Endothelial cell of umbilical vein (primary cell): Measurements from ENCODE around the gene NKD1. TPM values are rescaled to one million over a fixed set of nuclear protein-coding genes. Genes with fewer than 3 reads are reported as not detected.

ENCODE experiments used
- BruUV-seq: library from RNA; stranded (reverse); fragments of 400-500 nt; replicated peaks from 2 replicates; lab custom pipeline; 2021; lab: Mats Ljungman, UMichigan
- CTCF ChIA-PET: fragments of 300-600, 350-600 bp; sonication (Branson Sonifier 250); formaldehyde crosslinking; loops from one replicate; lab custom pipeline; 2021; ENCODE audit warnings: antibody characterized with exemption, inconsistent platforms; lab: Charles Lee
- POLR2A ChIA-PET: fragments of 300-600, 350-600 bp; sonication (Branson Sonifier 250); formaldehyde crosslinking; loops from one replicate; lab custom pipeline; 2021; ENCODE audit warnings: antibody characterized with exemption, inconsistent platforms; lab: Charles Lee
- DNase-seq: peaks from one replicate; pipeline ENCODE4 v3.0.0-alpha.2; 2011; ENCODE audit warnings: low read depth, low spot score
- FAIRE-seq: peaks from 2 replicates; lab custom pipeline; 2011; peaks lifted over from hg19 to GRCh38; lab: Jason Lieb, UNC
- H2AFZ ChIP-seq: 2 replicates; pipeline ENCODE4 v1.6.0; 2012; ENCODE audit warnings: low read depth, low read length, control low read depth, inconsistent platforms
- H3K27ac ChIP-seq: 2 replicates; pipeline ENCODE4 v1.5.1; 2011; ENCODE audit warnings: low read depth, mild to moderate bottlenecking, control low read depth, low read length, moderate library complexity; ENCODE audit not compliant: insufficient read depth
- H3K27me3 ChIP-seq, 2 experiments: 2 replicates each; pipeline versions ENCODE4 v1.6.0 to v1.6.1; 2011; ENCODE audit warnings: low read length in 2 of 2, mixed read lengths in 1 of 2; ENCODE audit not compliant: control insufficient read depth in 2 of 2, insufficient read depth in 2 of 2
- H3K36me3 ChIP-seq, 2 experiments: 2 replicates in 1 of 2; 3 replicates in 1 of 2; pipeline ENCODE4 v1.5.1; 2011; ENCODE audit warnings: low read length in 2 of 2, mild to moderate bottlenecking in 1 of 2, moderate library complexity in 1 of 2; ENCODE audit not compliant: control insufficient read depth in 2 of 2, insufficient read depth in 2 of 2; ENCODE audit errors: extremely low read depth in 1 of 2
- H3K4me1 ChIP-seq: 3 replicates; pipeline ENCODE4 v1.5.1; 2011; ENCODE audit warnings: mild to moderate bottlenecking, low read length; ENCODE audit not compliant: control insufficient read depth, insufficient read depth; ENCODE audit errors: extremely low read depth
- H3K4me2 ChIP-seq: 2 replicates; pipeline ENCODE4 v1.6.1; 2011; ENCODE audit warnings: low read length, control low read depth, mixed read lengths; ENCODE audit not compliant: insufficient read depth
- H3K4me3 ChIP-seq, 3 experiments: fragments of 200-600 bp in 1 of 3; sonication (generic), shearing (Covaris generic) in 1 of 3; replicated peaks in 1 of 3; 2 replicates each; pipeline ENCODE4 v1.5.1; 2011 to 2016; ENCODE audit warnings: control low read depth in 3 of 3, low read length in 3 of 3, mild to moderate bottlenecking in 2 of 3, inconsistent platforms in 1 of 3, low read depth in 1 of 3, moderate library complexity in 1 of 3; ENCODE audit not compliant: insufficient read depth in 1 of 3
- H3K79me2 ChIP-seq: 2 replicates; pipeline ENCODE4 v1.6.0; 2012; ENCODE audit warnings: low read length, inconsistent platforms; ENCODE audit not compliant: control insufficient read depth, insufficient read depth
- H3K9ac ChIP-seq: replicated peaks from 2 replicates; pipeline ENCODE3; 2011; ENCODE audit warnings: low read length, control low read depth; ENCODE audit not compliant: insufficient read depth; ENCODE audit errors: extremely low read depth
- H3K9me1 ChIP-seq: replicated peaks from 3 replicates; pipeline ENCODE4 v1.6.0; 2011; ENCODE audit warnings: mild to moderate bottlenecking, low read length; ENCODE audit not compliant: control insufficient read depth, insufficient read depth; ENCODE audit errors: extremely low read depth
- H3K9me3 ChIP-seq: replicated peaks from 2 replicates; pipeline ENCODE4 v1.5.1; 2012; ENCODE audit warnings: low read length, inconsistent platforms; ENCODE audit not compliant: control insufficient read depth, insufficient read depth
- H4K20me1 ChIP-seq: replicated peaks from 2 replicates; pipeline ENCODE3; 2011; ENCODE audit warnings: mild to moderate bottlenecking, low read length; ENCODE audit not compliant: control insufficient read depth, insufficient read depth; ENCODE audit errors: extremely low read depth
- EZH2 ChIP-seq: IDR thresholded peaks from 2 replicates; pipeline ENCODE4 v1.6.1; 2012; ENCODE audit warnings: borderline replicate concordance, low read depth, mild to moderate bottlenecking, moderate library complexity, low read length, inconsistent platforms; ENCODE audit not compliant: severe bottlenecking
- FOS ChIP-seq: IDR thresholded peaks from 2 replicates; pipeline ENCODE4 v1.6.1; 2011; ENCODE audit warnings: mild to moderate bottlenecking, low read length, moderate library complexity, borderline replicate concordance; ENCODE audit not compliant: insufficient read depth
- GATA2 ChIP-seq: IDR thresholded peaks from 2 replicates; pipeline ENCODE4 v1.7.0; 2011; ENCODE audit warnings: low read depth, mild to moderate bottlenecking, moderate library complexity, mixed read lengths, low read length; ENCODE audit not compliant: insufficient read length, insufficient read depth
- JUN ChIP-seq: IDR thresholded peaks from 2 replicates; pipeline ENCODE4 v1.6.1; 2011; ENCODE audit warnings: borderline replicate concordance, low read depth; ENCODE audit not compliant: insufficient read length, insufficient read depth
- MYC ChIP-seq: IDR thresholded peaks from one replicate; pipeline ENCODE4 v1.6.1; 2011; ENCODE audit warnings: mild to moderate bottlenecking, low read depth, low read length
- POLR2A ChIP-seq: IDR thresholded peaks from 2 replicates; pipeline ENCODE4 v1.6.1; 2012; ENCODE audit warnings: low read depth, mild to moderate bottlenecking, control low read depth, low read length
- POLR2AphosphoS5 ChIP-seq: IDR thresholded peaks from 2 replicates; pipeline ENCODE4 v1.6.1; 2012; ENCODE audit warnings: low read depth, mild to moderate bottlenecking, control low read depth, low read length, moderate library complexity; ENCODE audit not compliant: insufficient read depth
- dilution Hi-C: fragments of 300-500 bp; cut with MboI; formaldehyde crosslinking; loops from one replicate; pipeline ENCODE4 v1.15.0; 2019; ENCODE audit warnings: low sequenced_read_pairs; ENCODE audit not compliant: extremely low pct_ligation_motif_present
- intact Hi-C: fragments of 100-400 bp; cut with micrococcal nuclease; formaldehyde crosslinking; loops from one replicate; pipeline ENCODE4 v1.10.0; 2022
- polyA plus RNA-seq, 4 experiments: library from polyadenylated mRNA; depleted of rRNA in 3 of 4; stranded (reverse) in 3 of 4; unstranded in 1 of 4; fragments of >200 nt; gene quantifications; 2 replicates each; pipeline versions ENCODE4 v1.2.1 to v1.2.3, GENCODE V29; 2011 to 2012; ENCODE audit warnings: missing spikeins in 1 of 4
- total RNA-seq: library from RNA; stranded (reverse); gene quantifications from 2 replicates; pipeline ENCODE4 v1.2.3, GENCODE V29; 2021
- TF ChIP-seq, protein P1 (sequence below), 2 donors: IDR thresholded peaks; 1 replicate in 1 of 2; 2 replicates in 1 of 2; pipeline ENCODE4 v1.5.1; 2011; ENCODE audit warnings: low read length in 2 of 2, mild to moderate bottlenecking in 2 of 2, moderate library complexity in 2 of 2, control low read depth in 1 of 2, inconsistent platforms in 1 of 2, low read depth in 1 of 2; ENCODE audit not compliant: insufficient read depth in 1 of 2; ENCODE audit errors: extremely low read depth in 1 of 2
- TF ChIP-seq, protein P2 (sequence below): IDR thresholded peaks from 2 replicates; pipeline ENCODE4 v1.6.1; 2011; ENCODE audit not compliant: insufficient read depth, insufficient read length

The NKD1 gene
- total and polyA plus RNA-seq, 2 donors (not counting 3 experiments of a cell fraction or from before 2014, with no cell fraction given): not detected

DNA sequence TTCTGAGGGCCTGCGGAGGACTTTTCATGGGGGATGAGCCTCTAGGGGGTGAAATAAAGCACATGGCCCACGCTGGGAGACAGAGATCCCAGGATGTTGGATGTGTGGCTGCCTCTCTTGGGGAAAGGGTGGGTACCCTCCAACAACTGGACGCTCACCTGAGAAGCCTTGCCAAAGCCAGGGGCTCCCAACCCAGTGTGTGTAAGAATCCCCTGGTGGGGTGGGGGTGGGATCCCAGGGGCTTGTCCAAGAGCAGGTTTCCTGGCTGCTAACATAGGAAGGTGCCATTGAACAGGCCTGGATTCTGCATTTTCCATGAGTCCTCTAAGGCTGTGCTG, 132.3 kb downstream of the NKD1 start:
- H3K36me3 ChIP-seq: no peaks in the 10 kb centered on the region
- H3K4me2 ChIP-seq: no peak overlapping the region
- no peak overlapping the region for H3K9ac ChIP-seq
- no TSS peak for BruUV-seq
- TF ChIP-seq, protein P1, sequence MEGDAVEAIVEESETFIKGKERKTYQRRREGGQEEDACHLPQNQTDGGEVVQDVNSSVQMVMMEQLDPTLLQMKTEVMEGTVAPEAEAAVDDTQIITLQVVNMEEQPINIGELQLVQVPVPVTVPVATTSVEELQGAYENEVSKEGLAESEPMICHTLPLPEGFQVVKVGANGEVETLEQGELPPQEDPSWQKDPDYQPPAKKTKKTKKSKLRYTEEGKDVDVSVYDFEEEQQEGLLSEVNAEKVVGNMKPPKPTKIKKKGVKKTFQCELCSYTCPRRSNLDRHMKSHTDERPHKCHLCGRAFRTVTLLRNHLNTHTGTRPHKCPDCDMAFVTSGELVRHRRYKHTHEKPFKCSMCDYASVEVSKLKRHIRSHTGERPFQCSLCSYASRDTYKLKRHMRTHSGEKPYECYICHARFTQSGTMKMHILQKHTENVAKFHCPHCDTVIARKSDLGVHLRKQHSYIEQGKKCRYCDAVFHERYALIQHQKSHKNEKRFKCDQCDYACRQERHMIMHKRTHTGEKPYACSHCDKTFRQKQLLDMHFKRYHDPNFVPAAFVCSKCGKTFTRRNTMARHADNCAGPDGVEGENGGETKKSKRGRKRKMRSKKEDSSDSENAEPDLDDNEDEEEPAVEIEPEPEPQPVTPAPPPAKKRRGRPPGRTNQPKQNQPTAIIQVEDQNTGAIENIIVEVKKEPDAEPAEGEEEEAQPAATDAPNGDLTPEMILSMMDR (IDR thresholded peaks at IDR 0.05; ENCODE audit: extremely low read depth in 1 of 2, insufficient read depth in 1 of 2, low read depth in 1 of 2, low read length in 2 of 2): no peak
- TF ChIP-seq FOS: no peak
- TF ChIP-seq POLR2AphosphoS5: no peak
- TF ChIP-seq MYC: no peak
- TF ChIP-seq JUN: no peak
- no peak for TF ChIP-seq POLR2A
- TF ChIP-seq GATA2: no peak
- no peak for TF ChIP-seq EZH2
- TF ChIP-seq, protein P2, sequence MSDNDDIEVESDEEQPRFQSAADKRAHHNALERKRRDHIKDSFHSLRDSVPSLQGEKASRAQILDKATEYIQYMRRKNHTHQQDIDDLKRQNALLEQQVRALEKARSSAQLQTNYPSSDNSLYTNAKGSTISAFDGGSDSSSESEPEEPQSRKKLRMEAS: no peak
- CTCF ChIA-PET: interaction anchor here (1.1 kb wide), 1 partner anchor 9 kb away, joined by 3 read pairs; no protein-coding TSS in a partner anchor
- DNase-seq (no peak), FAIRE-seq (no peak)
- POLR2A ChIA-PET: no interaction called here
- no peaks in the 10 kb centered on the region for H3K27me3 ChIP-seq
- no peaks in the 10 kb centered on the region for H3K9me1 ChIP-seq
- no peaks in the 10 kb centered on the region for H3K4me1 ChIP-seq
- no peak overlapping the region for H2AFZ ChIP-seq
- no peak overlapping the region for H3K4me3 ChIP-seq
- no peaks in the 10 kb centered on the region for H3K79me2 ChIP-seq
- H4K20me1 ChIP-seq: no peaks in the 10 kb centered on the region
- intact Hi-C loops: no loop called here
- no peaks in the 10 kb centered on the region for H3K9me3 ChIP-seq
- no peak overlapping the region for H3K27ac ChIP-seq
- dilution Hi-C loops: no loop called here
